ENCODE results near the gene IGFBP6.

Gene IGFBP6

GRCh38 chr12:53115112-53115890 is 17.8 kb downstream of the IGFBP6 start:
- no peak overlapping the region for H3K4me2 ChIP-seq
- no peak overlapping the region for H3K9ac ChIP-seq
- TF ChIP-seq Cebpa-rat (IDR thresholded peaks at IDR 0.05): no peak
- no peak overlapping the region for H3K27ac ChIP-seq
- no peaks in the 10 kb centered on the region for H3K36me3 ChIP-seq
- no peaks in the 10 kb centered on the region for H3K9me3 ChIP-seq (replicated peaks in 1 of 11)
- H3K4me1 ChIP-seq: no peaks in the 10 kb centered on the region
- no peaks in the 10 kb centered on the region for H3K27me3 ChIP-seq
- no peaks in the 10 kb centered on the region for H4K20me1 ChIP-seq
- H3K4me3 ChIP-seq: no peak overlapping the region

- no peaks in the 10 kb centered on the region for H3K36me3 ChIP-seq
- no peak for TF ChIP-seq Cebpa-rat (IDR thresholded peaks at IDR 0.05)
- no peaks in the 10 kb centered on the region for H3K4me1 ChIP-seq
- H3K9ac ChIP-seq: no peak overlapping the region
- H3K27me3 ChIP-seq: no peaks in the 10 kb centered on the region
- H3K4me2 ChIP-seq: no peak overlapping the region
- H4K20me1 ChIP-seq: no peaks in the 10 kb centered on the region
- H3K9me3 ChIP-seq (replicated peaks in 1 of 11): no peaks in the 10 kb centered on the region
- no peak overlapping the region for H3K27ac ChIP-seq
- no peak overlapping the region for H3K4me3 ChIP-seq
Observed at GRCh38 chr12:53115891-53116648, 18.6 kb downstream of the IGFBP6 start.

GRCh38 chr12:53118751-53119300 is 21.4 kb downstream of the IGFBP6 start:
- H4K20me1 ChIP-seq: no peaks in the 10 kb centered on the region
- no peaks in the 10 kb centered on the region for H3K9me3 ChIP-seq (replicated peaks in 1 of 11)
- no peaks in the 10 kb centered on the region for H3K36me3 ChIP-seq
- no peak overlapping the region for H3K27ac ChIP-seq
- no peak overlapping the region for H3K4me3 ChIP-seq
- no peaks in the 10 kb centered on the region for H3K27me3 ChIP-seq
- TF ChIP-seq Cebpa-rat (IDR thresholded peaks at IDR 0.05): no peak
- H3K4me2 ChIP-seq: no peak overlapping the region
- no peaks in the 10 kb centered on the region for H3K4me1 ChIP-seq
- no peak overlapping the region for H3K9ac ChIP-seq

- Histone ChIP-seq H3K4me3 (no peak overlapping the region), H3K36me3 (no peaks in the 10 kb centered on the region), H3K4me1 (no peaks in the 10 kb centered on the region), H4K20me1 (no peaks in the 10 kb centered on the region), H3K9ac (no peak overlapping the region), H3K9me3 (replicated peaks in 1 of 11) (no peaks in the 10 kb centered on the region), H3K4me2 (no peak overlapping the region), H3K27me3 (no peaks in the 10 kb centered on the region), H3K27ac (no peak overlapping the region)
- no peak for TF ChIP-seq Cebpa-rat (IDR thresholded peaks at IDR 0.05)
Observed at GRCh38 chr12:53120685-53121525, 23.4 kb downstream of the IGFBP6 start.

GRCh38 chr12:53122961-53123468 is 25.5 kb downstream of the IGFBP6 start:
- Histone ChIP-seq H3K36me3 (no peaks in the 10 kb centered on the region), H3K4me2 (no peak overlapping the region), H4K20me1 (no peaks in the 10 kb centered on the region), H3K4me3 (no peak overlapping the region), H3K9me3 (replicated peaks in 1 of 11) (no peaks in the 10 kb centered on the region), H3K9ac (no peak overlapping the region), H3K4me1 (peaks cover 0 to 14% (median 0%) of the 10 kb centered on the region in 10 experiments; a peak in 6 of 20 replicates), H3K27me3 (no peaks in the 10 kb centered on the region), H3K27ac (no peak overlapping the region)
- no peak for TF ChIP-seq Cebpa-rat (IDR thresholded peaks at IDR 0.05)

GRCh38 chr12:53123578-53124351 is 26.3 kb downstream of the IGFBP6 start:
- Histone ChIP-seq H3K27ac (no peak overlapping the region), H3K4me1 (peaks cover 0 to 22% (median 0%) of the 10 kb centered on the region in 10 experiments; a peak in 6 of 20 replicates), H3K27me3 (no peaks in the 10 kb centered on the region), H3K9me3 (replicated peaks in 1 of 11) (no peaks in the 10 kb centered on the region), H3K9ac (no peak overlapping the region), H3K4me3 (no peak overlapping the region), H3K4me2 (no peak overlapping the region), H4K20me1 (no peaks in the 10 kb centered on the region), H3K36me3 (no peaks in the 10 kb centered on the region)
- no peak for TF ChIP-seq Cebpa-rat (IDR thresholded peaks at IDR 0.05)

- H3K9ac ChIP-seq: no peak overlapping the region
- no peaks in the 10 kb centered on the region for H4K20me1 ChIP-seq
- H3K4me3 ChIP-seq: no peak overlapping the region
- H3K27me3 ChIP-seq: no peaks in the 10 kb centered on the region
- H3K27ac ChIP-seq: no peak overlapping the region
- H3K36me3 ChIP-seq: no peaks in the 10 kb centered on the region
- H3K9me3 ChIP-seq (replicated peaks in 1 of 11): no peaks in the 10 kb centered on the region
- H3K4me2 ChIP-seq: no peak overlapping the region
- TF ChIP-seq Cebpa-rat (IDR thresholded peaks at IDR 0.05): no peak
- peaks cover 0 to 28% (median 0%) of the 10 kb centered on the region in 10 experiments; a peak in 6 of 20 replicates for H3K4me1 ChIP-seq
Observed at GRCh38 chr12:53124352-53124723, 26.9 kb downstream of the IGFBP6 start.

- Histone ChIP-seq H4K20me1 (no peaks in the 10 kb centered on the region), H3K9me3 (replicated peaks in 1 of 11) (no peaks in the 10 kb centered on the region), H3K4me1 (peaks cover 0 to 46% (median 0%) of the 10 kb centered on the region in 10 experiments; a peak in 6 of 20 replicates), H3K4me2 (peak overlapping the region in 3 of 11 experiments; percentile 12 to 48 (median 26); a peak in 6 of 22 replicates), H3K27me3 (no peaks in the 10 kb centered on the region), H3K4me3 (no peak overlapping the region), H3K36me3 (no peaks in the 10 kb centered on the region), H3K9ac (no peak overlapping the region), H3K27ac (no peak overlapping the region)
- TF ChIP-seq Cebpa-rat (IDR thresholded peaks at IDR 0.05): no peak
Observed at GRCh38 chr12:53127169-53127568, 29.7 kb downstream of the IGFBP6 start.
